Measurements from ENCODE around the gene GNA15.

Gene GNA15

GRCh38 chr19:3163230-3163886, 27.5 kb downstream of the GNA15 start:
- no peaks in the 10 kb centered on the region for H3K4me1 ChIP-seq (ENCODE audit: insufficient read depth, low read length)
- peak overlapping the region; percentile 46 for H3K27ac ChIP-seq (ENCODE audit: low read length)
- no peak overlapping the region for H2AFZ ChIP-seq (ENCODE audit: low read depth, low read length)
- no peak overlapping the region for H3K4me2 ChIP-seq (ENCODE audit: insufficient read depth, low read length)
- no peak overlapping the region for H3K4me3 ChIP-seq (ENCODE audit: low read depth in 1 of 2, low read length in 2 of 2)
- DNase-seq (peak; percentile 71), ATAC-seq (ENCODE audit: insufficient read depth, low read depth) (peak; percentile 72)
- H3K9ac ChIP-seq (ENCODE audit: low read depth, low read length) = no peak overlapping the region
- peaks cover 16% of the 10 kb centered on the region; the same call in 1 of the 2 replicates for H4K20me1 ChIP-seq (ENCODE audit: insufficient read depth, low read length)
- peaks cover 81% of the 10 kb centered on the region for H3K36me3 ChIP-seq (ENCODE audit: insufficient read depth, low read length)
- peaks cover 45% of the 10 kb centered on the region for H3K79me2 ChIP-seq (ENCODE audit: insufficient read depth, low read length)
- H3K9me3 ChIP-seq (ENCODE audit: insufficient read depth, low read length, severe bottlenecking) = no peaks in the 10 kb centered on the region
- no peaks in the 10 kb centered on the region for H3K27me3 ChIP-seq (ENCODE audit: insufficient read depth, low read length, poor library complexity)
- peak; percentile 90 for TF ChIP-seq CTCF (IDR thresholded peaks at IDR 0.05; ENCODE audit: borderline replicate concordance, extremely low read depth, low read length, poor library complexity, severe bottlenecking)
- TF ChIP-seq EZH2 (IDR thresholded peaks at IDR 0.05; ENCODE audit: borderline replicate concordance, low read depth, low read length, severe bottlenecking) = no peak

- Histone ChIP-seq H3K9ac (ENCODE audit: low read depth, low read length) (no peak overlapping the region), H3K27ac (ENCODE audit: low read length) (peak overlapping the region; percentile 46), H2AFZ (ENCODE audit: low read depth, low read length) (no peak overlapping the region), H4K20me1 (ENCODE audit: insufficient read depth, low read length) (peaks cover 16% of the 10 kb centered on the region; the same call in 1 of the 2 replicates), H3K27me3 (ENCODE audit: insufficient read depth, low read length, poor library complexity) (no peaks in the 10 kb centered on the region), H3K36me3 (ENCODE audit: insufficient read depth, low read length) (peaks cover 75% of the 10 kb centered on the region), H3K4me1 (ENCODE audit: insufficient read depth, low read length) (no peaks in the 10 kb centered on the region), H3K4me2 (ENCODE audit: insufficient read depth, low read length) (no peak overlapping the region), H3K9me3 (ENCODE audit: insufficient read depth, low read length, severe bottlenecking) (no peaks in the 10 kb centered on the region), H3K79me2 (ENCODE audit: insufficient read depth, low read length) (peaks cover 42% of the 10 kb centered on the region), H3K4me3 (ENCODE audit: low read depth in 1 of 2, low read length in 2 of 2) (no peak overlapping the region)
- TF ChIP-seq CTCF (IDR thresholded peaks at IDR 0.05; ENCODE audit: borderline replicate concordance, extremely low read depth, low read length, poor library complexity, severe bottlenecking) (no peak), EZH2 (IDR thresholded peaks at IDR 0.05; ENCODE audit: borderline replicate concordance, low read depth, low read length, severe bottlenecking) (no peak)
- ATAC-seq (ENCODE audit: insufficient read depth, low read depth) (no peak), DNase-seq (no peak)
Measured at GRCh38 chr19:3163943-3164342, 28.1 kb downstream of the GNA15 start.

GRCh38 chr19:3167533-3168272, 31.9 kb downstream of the GNA15 start:
- 0 out of 2 replicates have a peak overlapping the region, but pooled peaks have one; percentile 22 for H3K27ac ChIP-seq (ENCODE audit: low read length)
- H3K79me2 ChIP-seq (ENCODE audit: insufficient read depth, low read length) = peaks cover 16% of the 10 kb centered on the region
- no peak overlapping the region for H3K4me3 ChIP-seq (ENCODE audit: low read depth in 1 of 2, low read length in 2 of 2)
- H3K9me3 ChIP-seq (ENCODE audit: insufficient read depth, low read length, severe bottlenecking) = no peaks in the 10 kb centered on the region
- H3K4me1 ChIP-seq (ENCODE audit: insufficient read depth, low read length) = no peaks in the 10 kb centered on the region
- no peaks in the 10 kb centered on the region for H3K27me3 ChIP-seq (ENCODE audit: insufficient read depth, low read length, poor library complexity)
- H3K4me2 ChIP-seq (ENCODE audit: insufficient read depth, low read length) = no peak overlapping the region
- DNase-seq (no peak), ATAC-seq (ENCODE audit: insufficient read depth, low read depth) (no peak)
- peaks cover 49% of the 10 kb centered on the region for H3K36me3 ChIP-seq (ENCODE audit: insufficient read depth, low read length)
- no peak overlapping the region for H2AFZ ChIP-seq (ENCODE audit: low read depth, low read length)
- peaks cover 14% of the 10 kb centered on the region; the same call in 1 of the 2 replicates for H4K20me1 ChIP-seq (ENCODE audit: insufficient read depth, low read length)
- H3K9ac ChIP-seq (ENCODE audit: low read depth, low read length) = no peak overlapping the region
- no peak for TF ChIP-seq EZH2 (IDR thresholded peaks at IDR 0.05; ENCODE audit: borderline replicate concordance, low read depth, low read length, severe bottlenecking)
- TF ChIP-seq CTCF (IDR thresholded peaks at IDR 0.05; ENCODE audit: borderline replicate concordance, extremely low read depth, low read length, poor library complexity, severe bottlenecking) = no peak
